CD4-positive, alpha-beta T cell (primary cell): ENCODE data around the gene MAN2A2. TPM values are rescaled to one million over a fixed set of nuclear protein-coding genes. Genes with fewer than 3 reads are reported as not detected.

Source experiments
- ATAC-seq: fragments of 200-7000 bp; cut with Tn5 transposase; one replicate; pipeline ENCODE4 v1.10.0; 2022; ENCODE audit warnings: mild to moderate bottlenecking; ENCODE audit not compliant: poor library complexity
- CTCF ChIA-PET: fragments of 350-600 bp; sonication (Branson Sonifier 250); formaldehyde crosslinking; loops from one replicate; lab custom pipeline; 2021; ENCODE audit warnings: antibody characterized with exemption, inconsistent platforms; lab: Charles Lee
- POLR2A ChIA-PET: fragments of 350-600 bp; sonication (Branson Sonifier 250); formaldehyde crosslinking; loops from one replicate; lab custom pipeline; 2021; ENCODE audit warnings: antibody characterized with exemption, inconsistent platforms; lab: Charles Lee
- DNase-seq, 14 experiments: peaks; one replicate each; pipeline ENCODE4 v3.0.0-alpha.2; 2013 to 2020; ENCODE audit warnings: mixed read lengths in 2 of 14
- H3K27ac ChIP-seq, 2 donors: one replicate each; pipeline versions ENCODE4 v1.5.1 to v1.7.0; 2013; ENCODE audit warnings: low read length in 2 of 2, low read depth in 1 of 2, mild to moderate bottlenecking in 1 of 2
- H3K27me3 ChIP-seq, 2 experiments: 1 replicate in 1 of 2; 2 replicates in 1 of 2; pipeline versions ENCODE4 v1.6.1 to v1.7.0; 2013; ENCODE audit warnings: low read length in 2 of 2, control low read depth in 1 of 2, mild to moderate bottlenecking in 1 of 2, moderate library complexity in 1 of 2; ENCODE audit not compliant: insufficient read depth in 2 of 2, control insufficient read depth in 1 of 2
- H3K36me3 ChIP-seq: one replicate; pipeline ENCODE4 v1.6.1; 2013; ENCODE audit warnings: low read length, control low read depth; ENCODE audit not compliant: insufficient read depth
- H3K4me1 ChIP-seq: one replicate; pipeline ENCODE4 v1.6.1; 2013; ENCODE audit warnings: low read length, control low read depth; ENCODE audit not compliant: insufficient read depth
- H3K4me3 ChIP-seq: one replicate; pipeline ENCODE4 v1.5.1; 2013; ENCODE audit warnings: mild to moderate bottlenecking, low read length, moderate library complexity
- H3K9me3 ChIP-seq, 2 experiments: 1 replicate in 1 of 2; 2 replicates in 1 of 2; pipeline versions ENCODE4 v1.6.1 to v1.7.0; 2013; ENCODE audit warnings: low read length in 2 of 2, mild to moderate bottlenecking in 2 of 2, control low read depth in 1 of 2, moderate library complexity in 1 of 2; ENCODE audit not compliant: control insufficient read depth in 1 of 2, insufficient read depth in 1 of 2
- H3K27ac Mint-ChIP-seq: one replicate; pipeline ENCODE4 v1.8.0; 2020; ENCODE audit warnings: mixed read lengths
- H3K27me3 Mint-ChIP-seq: one replicate; pipeline ENCODE4 v1.8.0; 2021; ENCODE audit warnings: mixed read lengths
- H3K36me3 Mint-ChIP-seq: one replicate; pipeline ENCODE4 v1.8.0; 2021; ENCODE audit warnings: low read depth, mixed read lengths
- H3K4me1 Mint-ChIP-seq: one replicate; pipeline ENCODE4 v1.8.0; 2021; ENCODE audit warnings: low read depth, mixed read lengths
- H3K4me3 Mint-ChIP-seq: one replicate; pipeline ENCODE4 v1.8.0; 2020; ENCODE audit warnings: mild to moderate bottlenecking, mixed read lengths
- H3K9me3 Mint-ChIP-seq: one replicate; pipeline ENCODE4 v1.8.0; 2020; ENCODE audit warnings: mixed read lengths
- intact Hi-C, 2 experiments: fragments of 100-400 bp; cut with DNase I in 1 of 2; cut with micrococcal nuclease in 1 of 2; formaldehyde crosslinking; loops; one replicate each; pipeline versions ENCODE4 v1.15.1 to v1.9.0; 2023 to 2025; cut with DNase I, micrococcal nuclease
- total RNA-seq, 174 experiments: library from RNA in 2 of 174; stranded (reverse) in 2 of 174; gene quantifications; one replicate each; pipeline ENCODE4 v1.2.3 and lab custom pipeline; 2021 to 2026
- TF ChIP-seq, protein P1 (sequence below): fragments of 200-600 bp; IDR thresholded peaks from one replicate; pipeline ENCODE4 v1.8.0; 2022; ENCODE audit warnings: antibody characterized with exemption, mild to moderate bottlenecking

MAN2A2 gene
- total RNA-seq, 2 experiments from 2014 or later = 125 to 128 TPM

DNA sequence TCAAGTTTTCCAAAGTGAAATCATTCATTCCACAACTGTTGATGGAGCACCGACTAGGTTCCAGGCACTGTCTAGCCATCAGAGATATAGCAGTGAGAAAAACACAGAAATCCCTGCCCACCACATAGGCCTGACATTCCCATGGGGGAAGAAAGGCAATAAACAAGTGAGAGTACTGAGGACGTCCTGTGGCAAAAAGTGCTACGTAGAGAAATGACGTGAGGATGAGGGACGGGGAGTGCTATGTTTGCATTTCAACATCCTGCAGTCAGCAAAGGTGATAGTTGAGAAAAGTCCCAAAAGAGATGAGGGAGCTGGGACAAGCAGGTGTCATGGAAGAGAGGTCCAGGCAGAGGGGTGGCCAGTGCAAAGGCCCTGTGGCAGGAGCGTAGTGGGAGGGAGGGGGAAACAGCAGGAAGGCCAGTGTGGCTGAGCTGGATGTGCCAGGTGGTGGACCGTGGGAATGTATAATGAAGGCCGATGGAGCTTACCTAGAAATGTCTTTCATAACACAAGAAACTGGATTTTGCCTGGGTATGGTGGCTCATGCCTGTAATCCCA lies 45.1 kb upstream of the MAN2A2 start:
- intact Hi-C loops = loop anchor here in 1 of 2 experiments (2.0 to 10.0 kb wide), 2 partner anchors 13 to 53 kb away; no protein-coding TSS in a partner anchor
- TF ChIP-seq, protein P1, sequence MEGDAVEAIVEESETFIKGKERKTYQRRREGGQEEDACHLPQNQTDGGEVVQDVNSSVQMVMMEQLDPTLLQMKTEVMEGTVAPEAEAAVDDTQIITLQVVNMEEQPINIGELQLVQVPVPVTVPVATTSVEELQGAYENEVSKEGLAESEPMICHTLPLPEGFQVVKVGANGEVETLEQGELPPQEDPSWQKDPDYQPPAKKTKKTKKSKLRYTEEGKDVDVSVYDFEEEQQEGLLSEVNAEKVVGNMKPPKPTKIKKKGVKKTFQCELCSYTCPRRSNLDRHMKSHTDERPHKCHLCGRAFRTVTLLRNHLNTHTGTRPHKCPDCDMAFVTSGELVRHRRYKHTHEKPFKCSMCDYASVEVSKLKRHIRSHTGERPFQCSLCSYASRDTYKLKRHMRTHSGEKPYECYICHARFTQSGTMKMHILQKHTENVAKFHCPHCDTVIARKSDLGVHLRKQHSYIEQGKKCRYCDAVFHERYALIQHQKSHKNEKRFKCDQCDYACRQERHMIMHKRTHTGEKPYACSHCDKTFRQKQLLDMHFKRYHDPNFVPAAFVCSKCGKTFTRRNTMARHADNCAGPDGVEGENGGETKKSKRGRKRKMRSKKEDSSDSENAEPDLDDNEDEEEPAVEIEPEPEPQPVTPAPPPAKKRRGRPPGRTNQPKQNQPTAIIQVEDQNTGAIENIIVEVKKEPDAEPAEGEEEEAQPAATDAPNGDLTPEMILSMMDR = no peak
- Mint-ChIP-seq H3K4me3 (no peak overlapping the region), H3K9me3 (no peaks in the 10 kb centered on the region), H3K27ac (peak overlapping the region; percentile 88), H3K36me3 (no peaks in the 10 kb centered on the region), H3K4me1 (peaks cover 45% of the 10 kb centered on the region), H3K27me3 (no peaks in the 10 kb centered on the region)
- H3K4me1 ChIP-seq = peaks cover 60% of the 10 kb centered on the region
- H3K36me3 ChIP-seq = no peaks in the 10 kb centered on the region
- ChIA-PET POLR2A (interaction anchor here (1.9 kb wide), 1 partner anchor 13 kb away, joined by 6 read pairs; no protein-coding TSS in a partner anchor), CTCF (no interaction called here)
- H3K4me3 ChIP-seq = no peak overlapping the region
- no peak for ATAC-seq
- H3K9me3 ChIP-seq = no peaks in the 10 kb centered on the region
- peak in 2 of 14 experiments; percentile 38 to 53 for DNase-seq
- H3K27me3 ChIP-seq = no peaks in the 10 kb centered on the region
- no peak overlapping the region for H3K27ac ChIP-seq

DNA sequence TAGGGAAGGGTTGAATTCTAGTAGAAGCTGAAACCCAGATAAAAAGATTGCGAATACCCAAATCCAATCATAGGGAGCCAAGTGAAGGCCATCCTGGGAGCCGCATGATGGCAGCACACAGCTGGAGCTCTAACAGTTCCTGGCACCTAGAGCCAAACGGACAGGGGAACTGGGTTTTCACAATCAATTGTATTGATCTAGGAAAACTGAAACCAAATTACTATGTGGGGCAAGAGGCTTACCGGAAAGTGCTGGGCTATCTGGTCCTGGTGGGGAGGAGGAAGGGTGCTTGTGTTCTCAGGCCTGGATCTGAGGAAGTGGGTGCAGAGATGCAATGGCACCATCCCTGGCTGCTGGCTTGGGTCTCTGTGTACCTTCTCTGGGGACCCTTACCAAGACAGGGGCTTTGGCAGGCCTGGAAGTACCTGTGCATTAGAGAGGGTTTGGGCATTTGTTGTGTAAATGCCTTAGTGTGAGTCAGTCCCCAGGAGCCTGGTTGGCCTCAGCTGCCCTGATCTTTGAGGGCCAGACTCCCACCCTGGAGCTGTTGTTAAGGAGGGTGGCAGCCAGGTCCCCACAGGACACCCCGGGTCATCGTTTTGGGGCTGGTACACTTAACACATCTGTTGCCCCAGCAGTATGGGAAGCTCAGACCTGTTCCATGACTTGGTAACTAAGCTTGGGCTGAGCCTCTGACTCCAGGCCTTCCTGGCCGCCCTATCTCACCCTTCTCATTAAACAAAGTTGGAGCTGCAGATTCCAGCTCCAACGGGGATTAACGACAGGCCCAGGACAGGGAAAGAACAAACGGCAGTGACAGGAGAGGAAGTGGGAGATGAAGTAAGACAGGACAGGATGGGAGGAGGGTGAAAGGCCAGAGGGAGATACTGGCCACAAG lies 43.6 kb upstream of the MAN2A2 start:
- DNase-seq (no peak), ATAC-seq (no peak)
- H3K36me3 Mint-ChIP-seq = no peaks in the 10 kb centered on the region
- H3K4me1 Mint-ChIP-seq = peaks cover 37% of the 10 kb centered on the region
- peaks cover 46% of the 10 kb centered on the region for H3K4me1 ChIP-seq
- no peaks in the 10 kb centered on the region for H3K9me3 Mint-ChIP-seq
- TF ChIP-seq, protein P1 = no peak
- H3K27me3 Mint-ChIP-seq = no peaks in the 10 kb centered on the region
- peak overlapping the region; percentile 4 for H3K27ac Mint-ChIP-seq
- intact Hi-C loops = loop anchor here in 1 of 2 experiments (10.0 kb wide), 1 partner anchor 55 kb away; no protein-coding TSS in a partner anchor
- H3K4me3 Mint-ChIP-seq = no peak overlapping the region
- ChIA-PET CTCF (interaction anchor here (0.6 kb wide), 1 partner anchor 12 kb away, joined by 3 read pairs; no protein-coding TSS in a partner anchor), POLR2A (interaction anchor here (0.7 to 1.9 kb wide), 2 partner anchors 12 to 22 kb away, joined by 3 to 6 read pairs; no protein-coding TSS in a partner anchor)
- H3K36me3 ChIP-seq = no peaks in the 10 kb centered on the region
- H3K27me3 ChIP-seq = no peaks in the 10 kb centered on the region
- H3K9me3 ChIP-seq = no peaks in the 10 kb centered on the region
- no peak overlapping the region for H3K27ac ChIP-seq
- no peak overlapping the region for H3K4me3 ChIP-seq

DNA sequence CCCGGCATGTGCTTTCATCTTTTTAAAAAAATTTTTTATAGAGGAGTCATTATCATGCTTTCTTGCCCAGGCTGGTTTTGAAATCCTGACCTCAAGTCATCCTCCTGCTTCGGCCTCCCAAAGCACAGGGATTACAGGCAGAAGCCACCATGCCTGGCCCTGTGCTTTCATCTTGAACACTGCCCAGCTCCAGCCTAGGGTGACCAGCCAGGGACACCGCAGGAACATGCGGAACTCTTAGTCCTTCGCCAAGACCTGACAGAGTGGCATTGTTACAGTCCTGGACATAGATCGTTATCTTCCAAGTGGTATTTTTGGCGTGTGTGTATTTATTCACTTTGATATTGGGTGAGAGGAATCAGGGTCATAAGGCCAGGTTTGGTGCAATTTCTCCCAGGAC lies 42.7 kb upstream of the MAN2A2 start:
- CTCF ChIA-PET = no interaction called here
- POLR2A ChIA-PET = interaction anchor here (0.7 kb wide), 1 partner anchor 23 kb away, joined by 3 read pairs; no protein-coding TSS in a partner anchor
- H3K27ac ChIP-seq = no peak overlapping the region
- peaks cover 37% of the 10 kb centered on the region for H3K4me1 ChIP-seq
- no peaks in the 10 kb centered on the region for H3K27me3 ChIP-seq
- no peaks in the 10 kb centered on the region for H3K9me3 ChIP-seq
- H3K27me3 Mint-ChIP-seq = no peaks in the 10 kb centered on the region
- no peak overlapping the region for H3K4me3 ChIP-seq
- no peaks in the 10 kb centered on the region for H3K36me3 Mint-ChIP-seq
- H3K4me1 Mint-ChIP-seq = peaks cover 34% of the 10 kb centered on the region
- TF ChIP-seq, protein P1 = no peak
- ATAC-seq = no peak
- no peak for DNase-seq
- no peaks in the 10 kb centered on the region for H3K9me3 Mint-ChIP-seq
- no peaks in the 10 kb centered on the region for H3K36me3 ChIP-seq
- H3K27ac Mint-ChIP-seq = no peak overlapping the region
- intact Hi-C loops = no loop called here
- H3K4me3 Mint-ChIP-seq = no peak overlapping the region
